Neuron (in vitro differentiated cells): ENCODE measurements around the gene STIM1.

ENCODE experiments used
- H2AFZ ChIP-seq: one replicate; pipeline ENCODE4 v1.6.1; 2013; ENCODE audit warnings: low read depth, mild to moderate bottlenecking, inconsistent platforms, low read length, moderate library complexity
- H3K27me3 ChIP-seq: one replicate; pipeline ENCODE4 v1.6.1; 2013; ENCODE audit warnings: low read length; ENCODE audit not compliant: insufficient read depth
- H3K36me3 ChIP-seq: one replicate; pipeline ENCODE4 v1.6.1; 2013; ENCODE audit warnings: low read length; ENCODE audit not compliant: insufficient read depth
- H3K4me1 ChIP-seq: one replicate; pipeline ENCODE4 v1.6.1; 2013; ENCODE audit warnings: low read length; ENCODE audit not compliant: insufficient read depth
- H3K4me3 ChIP-seq: 2 replicates; pipeline ENCODE4 v1.5.1; 2013; ENCODE audit warnings: mild to moderate bottlenecking, low read length, moderate library complexity
- H3K9me3 ChIP-seq: one replicate; pipeline ENCODE4 v1.6.1; 2013; ENCODE audit warnings: low read length

STIM1 gene

GRCh38 chr11:4065086-4065485 is 209.6 kb downstream of the STIM1 start:
- H3K27me3 ChIP-seq = no peaks in the 10 kb centered on the region
- no peak overlapping the region for H2AFZ ChIP-seq
- peaks cover 2% of the 10 kb centered on the region for H3K36me3 ChIP-seq
- H3K9me3 ChIP-seq = no peaks in the 10 kb centered on the region
- H3K4me3 ChIP-seq = no peak overlapping the region
- H3K4me1 ChIP-seq = peaks cover 4% of the 10 kb centered on the region

GRCh38 chr11:4065601-4066377 is 210.3 kb downstream of the STIM1 start:
- Histone ChIP-seq H3K27me3 (no peaks in the 10 kb centered on the region), H2AFZ (no peak overlapping the region), H3K4me3 (no peak overlapping the region), H3K9me3 (no peaks in the 10 kb centered on the region), H3K36me3 (peaks cover 2% of the 10 kb centered on the region), H3K4me1 (peaks cover 4% of the 10 kb centered on the region)

- Histone ChIP-seq H3K36me3 (no peaks in the 10 kb centered on the region), H3K4me3 (no peak overlapping the region), H3K9me3 (no peaks in the 10 kb centered on the region), H2AFZ (no peak overlapping the region), H3K4me1 (peaks cover 4% of the 10 kb centered on the region), H3K27me3 (no peaks in the 10 kb centered on the region)
These were observed 211.4 kb downstream of the STIM1 start for GRCh38 chr11:4066910-4067309.

- H3K9me3 ChIP-seq = no peaks in the 10 kb centered on the region
- H2AFZ ChIP-seq = no peak overlapping the region
- peaks cover 4% of the 10 kb centered on the region for H3K4me1 ChIP-seq
- no peak overlapping the region for H3K4me3 ChIP-seq
- no peaks in the 10 kb centered on the region for H3K27me3 ChIP-seq
- no peaks in the 10 kb centered on the region for H3K36me3 ChIP-seq
These were observed 213.5 kb downstream of the STIM1 start for GRCh38 chr11:4068962-4069361.

- Histone ChIP-seq H3K9me3 (no peaks in the 10 kb centered on the region), H3K36me3 (no peaks in the 10 kb centered on the region), H3K4me3 (no peak overlapping the region), H2AFZ (no peak overlapping the region), H3K27me3 (no peaks in the 10 kb centered on the region), H3K4me1 (no peaks in the 10 kb centered on the region)
These were observed 215.9 kb downstream of the STIM1 start for GRCh38 chr11:4071325-4071724.

GRCh38 chr11:4071914-4072313 is 216.4 kb downstream of the STIM1 start:
- Histone ChIP-seq H3K36me3 (no peaks in the 10 kb centered on the region), H3K4me3 (no peak overlapping the region)

GRCh38 chr11:4072668-4073285 is 217.3 kb downstream of the STIM1 start:
- H3K9me3 ChIP-seq = no peaks in the 10 kb centered on the region
- no peaks in the 10 kb centered on the region for H3K4me1 ChIP-seq
- H2AFZ ChIP-seq = peak overlapping the region; percentile 97
- no peaks in the 10 kb centered on the region for H3K36me3 ChIP-seq
- H3K27me3 ChIP-seq = no peaks in the 10 kb centered on the region
- H3K4me3 ChIP-seq = no peak overlapping the region

More at GRCh38 chr11:4071914-4072313, 216.4 kb downstream of the STIM1 start:
- Histone ChIP-seq H3K27me3 (no peaks in the 10 kb centered on the region), H3K4me1 (no peaks in the 10 kb centered on the region), H2AFZ (peak overlapping the region; percentile 97), H3K9me3 (no peaks in the 10 kb centered on the region)

GRCh38 chr11:4074266-4074665 is 218.8 kb downstream of the STIM1 start:
- H3K36me3 ChIP-seq = no peaks in the 10 kb centered on the region
- H2AFZ ChIP-seq = no peak overlapping the region
- H3K4me3 ChIP-seq = no peak overlapping the region

GRCh38 chr11:4076774-4077173 is 221.3 kb downstream of the STIM1 start:
- Histone ChIP-seq H3K4me3 (no peak overlapping the region), H2AFZ (no peak overlapping the region), H3K4me1 (no peaks in the 10 kb centered on the region)

More at GRCh38 chr11:4074266-4074665, 218.8 kb downstream of the STIM1 start:
- H3K27me3 ChIP-seq = no peaks in the 10 kb centered on the region
- no peaks in the 10 kb centered on the region for H3K4me1 ChIP-seq
- H3K9me3 ChIP-seq = no peaks in the 10 kb centered on the region

GRCh38 chr11:4083198-4083597 is 227.7 kb downstream of the STIM1 start:
- H3K27me3 ChIP-seq = no peaks in the 10 kb centered on the region
- H3K36me3 ChIP-seq = peaks cover 10% of the 10 kb centered on the region
- H3K9me3 ChIP-seq = no peaks in the 10 kb centered on the region
- H2AFZ ChIP-seq = no peak overlapping the region
- H3K4me3 ChIP-seq = no peak overlapping the region
- no peaks in the 10 kb centered on the region for H3K4me1 ChIP-seq

More at GRCh38 chr11:4076774-4077173, 221.3 kb downstream of the STIM1 start:
- H3K27me3 ChIP-seq = no peaks in the 10 kb centered on the region
- no peaks in the 10 kb centered on the region for H3K9me3 ChIP-seq
- no peaks in the 10 kb centered on the region for H3K36me3 ChIP-seq

GRCh38 chr11:4084406-4085125 is 229.1 kb downstream of the STIM1 start:
- Histone ChIP-seq H3K27me3 (no peaks in the 10 kb centered on the region), H3K36me3 (peaks cover 10% of the 10 kb centered on the region), H3K4me1 (no peaks in the 10 kb centered on the region), H3K9me3 (no peaks in the 10 kb centered on the region), H2AFZ (no peak overlapping the region), H3K4me3 (no peak overlapping the region)

GRCh38 chr11:4085575-4085974 is 230.1 kb downstream of the STIM1 start:
- peaks cover 10% of the 10 kb centered on the region for H3K36me3 ChIP-seq
- no peaks in the 10 kb centered on the region for H3K4me1 ChIP-seq
- H3K9me3 ChIP-seq = no peaks in the 10 kb centered on the region
- H3K4me3 ChIP-seq = no peak overlapping the region
- H3K27me3 ChIP-seq = no peaks in the 10 kb centered on the region
- no peak overlapping the region for H2AFZ ChIP-seq
